NCI-H460 (cell line): ENCODE results near the gene C2orf74. TPM values are rescaled to one million over a fixed set of nuclear protein-coding genes. Genes with fewer than 3 reads are reported as not detected.
"Not testable (repeated sequence)": the region's sequence is repeated elsewhere in the genome, so short reads cannot be mapped to it uniquely, and the experiment has no call there.

Source experiments
- DNase-seq: peaks from one replicate; pipeline ENCODE4 v3.0.0-alpha.2; 2016; ENCODE audit warnings: low read depth; ENCODE audit errors: extremely low read depth
- polyA plus RNA-seq: library from polyadenylated mRNA; depleted of rRNA; stranded (reverse); fragments of >200 nt; gene quantifications from 2 replicates; pipeline ENCODE4 v1.2.3, GENCODE V29; 2014; cell fraction: nucleus; rRNA removed
- total RNA-seq: library from RNA; depleted of rRNA; stranded (reverse); fragments of >200 nt; shearing (Covaris generic); gene quantifications from 2 replicates; pipeline ENCODE4 v1.2.3, GENCODE V29; 2014; rRNA removed

Gene C2orf74
- total RNA-seq = 27.9 and 29.9 TPM in 2 replicates
- polyA plus RNA-seq = 9.2 and 22.9 TPM in 2 replicates

- DNase-seq = no peak
Measured at GRCh38 chr2:61161888-61162287, at the start of gene C2orf74. Gene C2orf74, plus strand, starts transcription at chr2:61162188. Its CDS starts 327 bp downstream, at chr2:61162515.

- no peak for DNase-seq
Measured at GRCh38 chr2:61114147-61114546, 47.8 kb upstream of the C2orf74 start.

GRCh38 chr2:61116302-61116701 lies 45.7 kb upstream of the C2orf74 start:
- no peak for DNase-seq

GRCh38 chr2:61117534-61117933 lies 44.5 kb upstream of the C2orf74 start:
- no peak for DNase-seq

- DNase-seq = no peak
Measured at GRCh38 chr2:61125123-61125710, 36.8 kb upstream of the C2orf74 start.

GRCh38 chr2:61125798-61126197 lies 36.2 kb upstream of the C2orf74 start:
- no peak for DNase-seq

GRCh38 chr2:61128122-61128521 lies 33.9 kb upstream of the C2orf74 start:
- not testable (repeated sequence) for DNase-seq

GRCh38 chr2:61134141-61134540 lies 27.8 kb upstream of the C2orf74 start:
- no peak for DNase-seq

GRCh38 chr2:61135510-61135909 lies 26.5 kb upstream of the C2orf74 start:
- peak; percentile 23 for DNase-seq

- no peak for DNase-seq
Measured at GRCh38 chr2:61138859-61139258, 23.1 kb upstream of the C2orf74 start.

GRCh38 chr2:61141151-61141550 lies 20.8 kb upstream of the C2orf74 start:
- DNase-seq = no peak

- DNase-seq = peak; percentile 99
Measured at GRCh38 chr2:61144697-61145268, 17.2 kb upstream of the C2orf74 start.

- DNase-seq = no peak
Measured at GRCh38 chr2:61145990-61146389, 16.0 kb upstream of the C2orf74 start.

GRCh38 chr2:61148091-61148490 lies 13.9 kb upstream of the C2orf74 start:
- not testable (repeated sequence) for DNase-seq

- DNase-seq = no peak
Measured at GRCh38 chr2:61149074-61149473, 12.9 kb upstream of the C2orf74 start.

GRCh38 chr2:61151436-61151835 lies 10.6 kb upstream of the C2orf74 start:
- DNase-seq = no peak

- DNase-seq = no peak
Measured at GRCh38 chr2:61157371-61158003, 4.5 kb upstream of the C2orf74 start.

- no peak for DNase-seq
Measured at GRCh38 chr2:61158356-61158955, 3.5 kb upstream of the C2orf74 start.

- no peak for DNase-seq
Measured at GRCh38 chr2:61162721-61163120, 733 bp downstream of the C2orf74 start.

GRCh38 chr2:61165082-61165481 lies 3.1 kb downstream of the C2orf74 start:
- DNase-seq = not testable (repeated sequence)

- no peak for DNase-seq
Measured at GRCh38 chr2:61165946-61166345, 4.0 kb downstream of the C2orf74 start.

GRCh38 chr2:61167579-61167978 lies 5.6 kb downstream of the C2orf74 start:
- no peak for DNase-seq
